OCI-LY7 (cell line): Measurements from ENCODE around the gene PPP2R3A. TPM values are rescaled to one million over a fixed set of nuclear protein-coding genes. Genes with fewer than 3 reads are reported as not detected.
A peak's percentile ranks its signal among the peaks of the same experiment; 100 is the strongest.

ENCODE experiments used
- BruUV-seq: library from RNA; stranded (reverse); fragments of 400-500 nt; replicated peaks from 2 replicates; lab custom pipeline; 2021; lab: Mats Ljungman, UMichigan
- CTCF ChIA-PET: fragments of 300-600 bp; sonication (Branson Sonifier 250); formaldehyde crosslinking; loops from one replicate; lab custom pipeline; 2022; ENCODE audit warnings: antibody characterized with exemption; ENCODE audit not compliant: unreplicated experiment; lab: Charles Lee
- POLR2A ChIA-PET: fragments of 300-600 bp; sonication (Branson Sonifier 250); formaldehyde crosslinking; loops from one replicate; lab custom pipeline; 2022; ENCODE audit warnings: antibody characterized with exemption; lab: Charles Lee
- DNase-seq: peaks from one replicate; pipeline ENCODE4 v3.0.0-alpha.2; 2015; ENCODE audit warnings: low spot score
- H2AFZ ChIP-seq: fragments of 200-600 bp; sonication (generic), shearing (Covaris generic); 2 replicates; pipeline ENCODE4 v1.6.1; 2014; ENCODE audit warnings: mild to moderate bottlenecking, antibody characterized with exemption, low read length, moderate library complexity
- H3K27ac ChIP-seq: fragments of 200-600 bp; sonication (generic); 2 replicates; pipeline ENCODE4 v1.5.1; 2014; ENCODE audit warnings: mixed run types, low read depth, mild to moderate bottlenecking, moderate library complexity, low read length, inconsistent platforms; ENCODE audit not compliant: poor library complexity, severe bottlenecking
- H3K36me3 ChIP-seq: fragments of 200-600 bp; sonication (generic); 2 replicates; pipeline ENCODE4 v1.6.1; 2014; ENCODE audit warnings: mild to moderate bottlenecking, antibody characterized with exemption, low read length, moderate library complexity, mixed read lengths; ENCODE audit not compliant: insufficient read depth
- H3K4me1 ChIP-seq: fragments of 200-600 bp; sonication (generic); 2 replicates; pipeline ENCODE4 v1.5.1; 2014; ENCODE audit warnings: mild to moderate bottlenecking, low read length; ENCODE audit not compliant: insufficient read depth, poor library complexity, severe bottlenecking
- H3K4me2 ChIP-seq: fragments of 200-600 bp; sonication (generic); 2 replicates; pipeline ENCODE4 v1.6.1; 2014; ENCODE audit warnings: mild to moderate bottlenecking, low read length
- H3K4me3 ChIP-seq: fragments of 200-600 bp; sonication (generic); 2 replicates; pipeline ENCODE4 v1.5.1; 2014; ENCODE audit warnings: mild to moderate bottlenecking, low read depth, low read length; ENCODE audit not compliant: poor library complexity, severe bottlenecking
- H3K79me2 ChIP-seq: fragments of 200-600 bp; sonication (generic); 2 replicates; pipeline ENCODE4 v1.6.1; 2016; ENCODE audit warnings: low read depth, mild to moderate bottlenecking, low read length, moderate library complexity, mixed read lengths; ENCODE audit not compliant: insufficient read depth
- H3K9me2 ChIP-seq: fragments of 200-600 bp; sonication (generic); 2 replicates; pipeline ENCODE4 v1.6.1; 2016; ENCODE audit warnings: mild to moderate bottlenecking, low read length, mixed read lengths; ENCODE audit not compliant: insufficient read depth
- H3K9me3 ChIP-seq: fragments of 200-600 bp; sonication (generic); 2 replicates; pipeline ENCODE4 v1.6.1; 2014; ENCODE audit warnings: mild to moderate bottlenecking, mixed run types, low read length, mixed read lengths
- H4K20me1 ChIP-seq: fragments of 200-600 bp; sonication (generic); 2 replicates; pipeline ENCODE4 v1.6.1; 2014; ENCODE audit warnings: mild to moderate bottlenecking, antibody characterized with exemption, low read length, moderate library complexity, mixed read lengths; ENCODE audit not compliant: insufficient read depth
- CTCF ChIP-seq: fragments of 200-600 bp; sonication (generic); conservative IDR thresholded peaks from 2 replicates; pipeline ENCODE4 v1.5.1; 2014; ENCODE audit warnings: mild to moderate bottlenecking, antibody characterized with exemption, low read length, moderate library complexity, mixed read lengths
- EZH2phosphoT487 ChIP-seq: fragments of 200-600 bp; sonication (generic); IDR thresholded peaks from 2 replicates; pipeline ENCODE4 v1.6.1; 2018; ENCODE audit warnings: low read depth, borderline replicate concordance, mild to moderate bottlenecking, mixed run types, antibody characterized with exemption, low read length, moderate library complexity, mixed read lengths
- intact Hi-C: fragments of 100-400 bp; cut with micrococcal nuclease; formaldehyde crosslinking; loops from one replicate; pipeline ENCODE4 v1.10.0; 2022; ENCODE audit not compliant: unreplicated experiment
- total RNA-seq, 2 experiments: library from RNA; depleted of rRNA in 1 of 2; stranded (reverse); fragments of >200 nt in 1 of 2; shearing (Covaris generic) in 1 of 2; gene quantifications; 2 replicates each; pipeline ENCODE4 v1.2.3, GENCODE V29; 2014 to 2022

Gene PPP2R3A
- total RNA-seq, 2 experiments from 2014 or later: 0.22 to 0.27 TPM

GRCh38 chr3:135917076-135917475, 48.5 kb upstream of the PPP2R3A start:
- H3K27ac ChIP-seq: no peak overlapping the region
- no peaks in the 10 kb centered on the region for H4K20me1 ChIP-seq
- H3K9me2 ChIP-seq: no peaks in the 10 kb centered on the region
- H3K4me2 ChIP-seq: no peak overlapping the region
- no TSS peak for BruUV-seq
- TF ChIP-seq CTCF (no peak), EZH2phosphoT487 (no peak)
- no peaks in the 10 kb centered on the region for H3K36me3 ChIP-seq
- no peak for DNase-seq
- POLR2A ChIA-PET: no interaction called here
- intact Hi-C loops: no loop called here
- no peak overlapping the region for H3K4me3 ChIP-seq
- H2AFZ ChIP-seq: no peak overlapping the region
- H3K79me2 ChIP-seq: no peaks in the 10 kb centered on the region
- H3K9me3 ChIP-seq: no peaks in the 10 kb centered on the region
- CTCF ChIA-PET: no interaction called here
- H3K4me1 ChIP-seq: no peaks in the 10 kb centered on the region

GRCh38 chr3:135917927-135918597, 47.5 kb upstream of the PPP2R3A start:
- ChIA-PET CTCF (no interaction called here), POLR2A (no interaction called here)
- no peaks in the 10 kb centered on the region for H4K20me1 ChIP-seq
- intact Hi-C loops: no loop called here
- H3K4me2 ChIP-seq: no peak overlapping the region
- TF ChIP-seq CTCF: no peak
- H3K27ac ChIP-seq: no peak overlapping the region
- H3K4me3 ChIP-seq: no peak overlapping the region
- H3K9me3 ChIP-seq: no peaks in the 10 kb centered on the region
- no TSS peak for BruUV-seq
- no peaks in the 10 kb centered on the region for H3K9me2 ChIP-seq
- no peaks in the 10 kb centered on the region for H3K79me2 ChIP-seq
- no peak for DNase-seq
- no peaks in the 10 kb centered on the region for H3K4me1 ChIP-seq
- no peaks in the 10 kb centered on the region for H3K36me3 ChIP-seq
- H2AFZ ChIP-seq: no peak overlapping the region

GRCh38 chr3:135918600-135918999, 46.9 kb upstream of the PPP2R3A start:
- H3K4me1 ChIP-seq: no peaks in the 10 kb centered on the region
- CTCF ChIA-PET: no interaction called here

More at GRCh38 chr3:135918600-135918999, 46.9 kb upstream of the PPP2R3A start:
- POLR2A ChIA-PET: no interaction called here
- no peak overlapping the region for H3K4me3 ChIP-seq
- H3K9me3 ChIP-seq: no peaks in the 10 kb centered on the region
- H3K36me3 ChIP-seq: no peaks in the 10 kb centered on the region
- BruUV-seq: no TSS peak
- no peak overlapping the region for H2AFZ ChIP-seq
- no peak overlapping the region for H3K27ac ChIP-seq
- TF ChIP-seq CTCF (peak; percentile 69), EZH2phosphoT487 (no peak)
- intact Hi-C loops: no loop called here
- no peak for DNase-seq
- H4K20me1 ChIP-seq: no peaks in the 10 kb centered on the region
- H3K79me2 ChIP-seq: no peaks in the 10 kb centered on the region
- no peaks in the 10 kb centered on the region for H3K9me2 ChIP-seq
- H3K4me2 ChIP-seq: no peak overlapping the region
